H1 (cell line): ENCODE measurements around the gene FPR2. TPM values are rescaled to one million over a fixed set of nuclear protein-coding genes. Genes with fewer than 3 reads are reported as not detected.

ENCODE experiments used
- CBX8 ChIP-seq: fragments of 300-800, 300-1000 bp; sonication (generic); IDR thresholded peaks from 2 replicates; pipeline ENCODE4 v1.7.1; 2016; ENCODE audit warnings: low read depth, low read length, borderline replicate concordance
- CEBPB ChIP-seq: IDR thresholded peaks from 2 replicates; pipeline ENCODE4 v1.6.1; 2012; ENCODE audit warnings: low read depth, low read length
- CTBP2 ChIP-seq: IDR thresholded peaks from 2 replicates; pipeline ENCODE4 v1.7.0; 2011; ENCODE audit warnings: borderline replicate concordance, mild to moderate bottlenecking, moderate library complexity, mixed read lengths, low read length; ENCODE audit not compliant: insufficient read depth, insufficient read length
- FOSL1 ChIP-seq: IDR thresholded peaks from 2 replicates; pipeline ENCODE4 v1.6.1; 2011; ENCODE audit warnings: mild to moderate bottlenecking, low read depth, low read length, moderate library complexity; ENCODE audit not compliant: insufficient read depth
- GTF2F1 ChIP-seq: IDR thresholded peaks from 2 replicates; pipeline ENCODE4 v1.6.1; 2012; ENCODE audit warnings: low read depth, low read length, improper control_type of control experiment, borderline replicate concordance
- HDAC2 ChIP-seq, 2 experiments: fragments of 300-600 bp in 1 of 2; sonication (generic) in 1 of 2; IDR thresholded peaks; 2 replicates each; pipeline ENCODE4 v1.6.1; 2011 to 2012; ENCODE audit warnings: low read depth in 2 of 2, low read length in 2 of 2, mild to moderate bottlenecking in 2 of 2, moderate library complexity in 2 of 2, borderline replicate concordance in 1 of 2, inconsistent platforms in 1 of 2
- MAX ChIP-seq: IDR thresholded peaks from 2 replicates; pipeline ENCODE4 v1.6.1; 2012; ENCODE audit warnings: inconsistent platforms
- POLR2A ChIP-seq, 2 experiments: IDR thresholded peaks; 1 replicate in 1 of 2; 2 replicates in 1 of 2; pipeline ENCODE4 v1.6.1; 2011; ENCODE audit warnings: low read depth in 2 of 2, low read length in 2 of 2, mild to moderate bottlenecking in 2 of 2; ENCODE audit errors: control extremely low read depth in 1 of 2
- polyA plus RNA-seq, 7 experiments: library from polyadenylated mRNA; depleted of rRNA in 3 of 7; stranded (reverse) in 5 of 7; unstranded in 2 of 7; fragments of >200 nt in 5 of 7; fragments of 200-250 nt in 2 of 7; gene quantifications; 1 replicate in 5 of 7; 2 replicates in 1 of 7; 4 replicates in 1 of 7; pipeline versions ENCODE4 v1.2.1 to v1.2.3, GENCODE V29; 2011 to 2013; ENCODE audit warnings: missing spikeins in 2 of 7, mixed read lengths in 2 of 7
- total RNA-seq: library from RNA; stranded (reverse); fragmentation: NEBNext Ultra II Directional; extraction: Animal tissue kit (Norgen Biotek cat#: 25700); gene quantifications from 2 replicates; pipeline ENCODE4 v1.2.1, GENCODE V29; 2021

Gene FPR2
- total and polyA plus RNA-seq, 2 of the 8 experiments (the other 6 are each of a cell fraction or from before 2014, with no cell fraction given) = 0.17 TPM; not detected in 1

GRCh38 chr19:51714848-51715247, 46.1 kb upstream of the FPR2 start (continued):
- TF ChIP-seq GTF2F1 = no peak
- TF ChIP-seq HDAC2 (IDR thresholded peaks at IDR 0.05; ENCODE audit: borderline replicate concordance in 1 of 2, low read depth in 2 of 2, low read length in 2 of 2) = no peak
- no peak for TF ChIP-seq CBX8
- TF ChIP-seq CEBPB = no peak
- no peak for TF ChIP-seq MAX
- TF ChIP-seq POLR2A (IDR thresholded peaks at IDR 0.05; ENCODE audit: control extremely low read depth in 1 of 2, low read depth in 2 of 2, low read length in 2 of 2) = no peak
- TF ChIP-seq FOSL1 = no peak
- no peak for TF ChIP-seq CTBP2
